Body of pancreas (tissue), 4 donors: Measurements from ENCODE around the gene DBX1.

Experiments
- POLR2A ChIP-seq, 3 donors: fragments of 450-650 bp; IDR thresholded peaks; one replicate each; pipeline ENCODE4 v1.6.1; 2016; ENCODE audit warnings: antibody characterized with exemption in 3 of 3, mild to moderate bottlenecking in 2 of 3
- TF ChIP-seq, protein P1 (sequence below), 7 experiments: fragments of 450-650 bp in 4 of 7; fragments of 200-600 bp in 3 of 7; sonication (generic) in 3 of 7; IDR thresholded peaks; one replicate each; pipeline ENCODE4 v1.5.1; 2016 to 2019; ENCODE audit warnings: antibody characterized with exemption in 7 of 7

DNA sequence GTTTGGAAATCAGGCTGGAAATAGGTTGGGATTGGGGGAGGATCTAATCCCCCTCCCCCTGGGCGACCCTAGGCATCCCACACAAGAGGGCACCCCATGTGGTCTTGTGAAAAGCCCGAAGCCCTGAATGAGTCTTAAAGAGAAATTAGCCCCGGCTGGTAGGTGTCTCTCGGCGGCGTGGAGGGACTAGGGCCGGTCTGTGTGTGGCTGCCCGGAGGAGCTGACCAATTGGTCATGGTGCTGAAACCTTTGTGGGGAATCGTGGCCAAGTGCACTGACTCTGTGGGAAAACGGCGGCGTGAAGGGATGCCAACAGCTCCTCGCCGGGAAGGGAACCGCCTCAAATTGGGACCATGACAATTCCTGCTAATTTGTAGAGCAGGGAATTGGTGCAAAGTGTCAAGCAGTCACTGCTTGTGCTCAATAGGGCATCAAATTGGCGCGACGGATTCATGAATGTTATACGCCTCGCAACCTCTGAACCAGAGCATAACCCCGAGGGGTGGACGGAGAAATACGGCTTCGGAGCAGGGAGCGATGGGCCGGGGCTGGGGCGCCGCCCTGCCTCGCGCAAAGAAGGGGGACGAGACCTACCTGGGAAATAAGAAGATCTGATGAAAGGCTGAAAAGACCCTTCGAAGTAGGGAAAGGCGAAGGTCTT is 1.5 kb downstream of the DBX1 start:
- TF ChIP-seq, protein P1, sequence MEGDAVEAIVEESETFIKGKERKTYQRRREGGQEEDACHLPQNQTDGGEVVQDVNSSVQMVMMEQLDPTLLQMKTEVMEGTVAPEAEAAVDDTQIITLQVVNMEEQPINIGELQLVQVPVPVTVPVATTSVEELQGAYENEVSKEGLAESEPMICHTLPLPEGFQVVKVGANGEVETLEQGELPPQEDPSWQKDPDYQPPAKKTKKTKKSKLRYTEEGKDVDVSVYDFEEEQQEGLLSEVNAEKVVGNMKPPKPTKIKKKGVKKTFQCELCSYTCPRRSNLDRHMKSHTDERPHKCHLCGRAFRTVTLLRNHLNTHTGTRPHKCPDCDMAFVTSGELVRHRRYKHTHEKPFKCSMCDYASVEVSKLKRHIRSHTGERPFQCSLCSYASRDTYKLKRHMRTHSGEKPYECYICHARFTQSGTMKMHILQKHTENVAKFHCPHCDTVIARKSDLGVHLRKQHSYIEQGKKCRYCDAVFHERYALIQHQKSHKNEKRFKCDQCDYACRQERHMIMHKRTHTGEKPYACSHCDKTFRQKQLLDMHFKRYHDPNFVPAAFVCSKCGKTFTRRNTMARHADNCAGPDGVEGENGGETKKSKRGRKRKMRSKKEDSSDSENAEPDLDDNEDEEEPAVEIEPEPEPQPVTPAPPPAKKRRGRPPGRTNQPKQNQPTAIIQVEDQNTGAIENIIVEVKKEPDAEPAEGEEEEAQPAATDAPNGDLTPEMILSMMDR (IDR thresholded peaks at IDR 0.05), result no peak
- TF ChIP-seq POLR2A (IDR thresholded peaks at IDR 0.05), result no peak
